H1 (cell line): ENCODE data around the gene DCAF17. TPM values are rescaled to one million over a fixed set of nuclear protein-coding genes. Genes with fewer than 3 reads are reported as not detected.

Experiments used
- CTCF ChIA-PET: fragments of 300-600 bp; sonication (Branson Sonifier 250); formaldehyde crosslinking; loops from one replicate; lab custom pipeline; 2021; ENCODE audit not compliant: partially characterized antibody; lab: Charles Lee
- POLR2A ChIA-PET: fragments of 300-600 bp; sonication (Branson Sonifier 250); formaldehyde crosslinking; loops from one replicate; lab custom pipeline; 2021; ENCODE audit warnings: inconsistent platforms; ENCODE audit not compliant: partially characterized antibody; lab: Charles Lee
- DNase-seq, 2 experiments: peaks; one replicate each; pipeline versions ENCODE4 v3.0.0 to v3.0.0-alpha.2; 2010 to 2022; ENCODE audit warnings: low spot score in 2 of 2, low read depth in 1 of 2, mixed read lengths in 1 of 2
- FAIRE-seq: peaks from 2 replicates; lab custom pipeline; 2011; peaks lifted over from hg19 to GRCh38; lab: Jason Lieb, UNC
- H2AFZ ChIP-seq: 2 replicates; pipeline ENCODE4 v1.8.1; 2012; ENCODE audit warnings: low read length, inconsistent platforms
- H2AK5ac ChIP-seq: 2 replicates; pipeline ENCODE4 v1.6.1; 2013; ENCODE audit warnings: low read depth, low read length
- H2BK120ac ChIP-seq: replicated peaks from 2 replicates; pipeline ENCODE3; 2013; ENCODE audit warnings: low read depth, low read length, inconsistent platforms
- H2BK12ac ChIP-seq: 2 replicates; pipeline ENCODE4 v1.6.1; 2013; ENCODE audit warnings: low read depth, low read length
- H2BK15ac ChIP-seq: 2 replicates; pipeline ENCODE4 v1.6.1; 2013; ENCODE audit warnings: low read length
- H2BK20ac ChIP-seq: 2 replicates; pipeline ENCODE4 v1.6.1; 2013; ENCODE audit warnings: low read length
- H2BK5ac ChIP-seq: 2 replicates; pipeline ENCODE4 v1.6.1; 2013; ENCODE audit warnings: low read depth, low read length
- H3K14ac ChIP-seq: 2 replicates; pipeline ENCODE4 v1.6.1; 2013; ENCODE audit warnings: inconsistent platforms; ENCODE audit not compliant: insufficient read length
- H3K18ac ChIP-seq: 2 replicates; pipeline ENCODE4 v1.6.1; 2013; ENCODE audit warnings: low read length; ENCODE audit errors: extremely low read depth
- H3K23ac ChIP-seq: 2 replicates; pipeline ENCODE4 v1.6.1; 2013; ENCODE audit warnings: inconsistent platforms; ENCODE audit not compliant: insufficient read length
- H3K23me2 ChIP-seq: 2 replicates; pipeline ENCODE4 v1.6.1; 2013; ENCODE audit warnings: low read depth, low read length
- H3K27ac ChIP-seq: 2 replicates; pipeline ENCODE4 v1.6.1; 2011; ENCODE audit warnings: low read depth, low read length, inconsistent platforms
- H3K27me3 ChIP-seq, 4 experiments: replicated peaks in 1 of 4; 1 replicate in 1 of 4; 2 replicates in 3 of 4; pipeline versions ENCODE4 v1.6.1 to v1.8.1; 2011 to 2013; ENCODE audit warnings: low read length in 3 of 4, mild to moderate bottlenecking in 3 of 4, inconsistent platforms in 2 of 4, mixed read lengths in 2 of 4, moderate library complexity in 1 of 4; ENCODE audit not compliant: control insufficient read depth in 3 of 4, insufficient read depth in 3 of 4; ENCODE audit errors: extremely low read depth in 1 of 4
- H3K36me3 ChIP-seq, 4 experiments: 2 replicates each; pipeline versions ENCODE4 v1.6.1 to v1.8.1; 2011 to 2013; ENCODE audit warnings: mild to moderate bottlenecking in 4 of 4, low read length in 3 of 4, moderate library complexity in 2 of 4, control low read depth in 1 of 4, inconsistent platforms in 1 of 4; ENCODE audit not compliant: insufficient read depth in 4 of 4, control insufficient read depth in 2 of 4
- H3K4ac ChIP-seq: replicated peaks from 2 replicates; pipeline ENCODE3; 2013; ENCODE audit warnings: low read length, low read depth, mixed read lengths, inconsistent platforms; ENCODE audit not compliant: insufficient read length
- H3K4me1 ChIP-seq, 4 experiments: replicated peaks in 1 of 4; 1 replicate in 1 of 4; 2 replicates in 3 of 4; pipeline versions ENCODE4 v1.6.1 to v1.8.1; 2011 to 2013; ENCODE audit warnings: low read length in 3 of 4, inconsistent platforms in 2 of 4, mixed read lengths in 1 of 4; ENCODE audit not compliant: insufficient read depth in 4 of 4, control insufficient read depth in 3 of 4
- H3K4me2 ChIP-seq, 2 experiments: 2 replicates each; pipeline versions ENCODE4 v1.6.1 to v1.8.1; 2011 to 2013; ENCODE audit warnings: low read depth in 2 of 2, low read length in 2 of 2, control low read depth in 1 of 2, inconsistent platforms in 1 of 2, mild to moderate bottlenecking in 1 of 2; ENCODE audit not compliant: insufficient read depth in 1 of 2
- H3K4me3 ChIP-seq, 4 experiments: fragments of 200-600, 300-600 bp in 1 of 4; sonication (generic), shearing (Covaris generic), sonication (Bioruptor Twin) in 1 of 4; 2 replicates each; pipeline versions ENCODE4 v1.5.1 to v1.8.1; 2011 to 2016; ENCODE audit warnings: low read length in 4 of 4, low read depth in 3 of 4, control low read depth in 2 of 4, inconsistent platforms in 2 of 4, mild to moderate bottlenecking in 2 of 4, mixed read lengths in 1 of 4, moderate library complexity in 1 of 4; ENCODE audit not compliant: insufficient read depth in 2 of 4; ENCODE audit errors: extremely low read depth in 1 of 4
- H3K56ac ChIP-seq: replicated peaks from 2 replicates; pipeline ENCODE3; 2013; ENCODE audit warnings: low read depth, mild to moderate bottlenecking, mixed read lengths, low read length, inconsistent platforms; ENCODE audit not compliant: insufficient read length
- H3K79me1 ChIP-seq: 2 replicates; pipeline ENCODE4 v1.6.1; 2013; ENCODE audit warnings: low read depth, low read length, control low read depth
- H3K79me2 ChIP-seq, 2 experiments: 2 replicates each; pipeline versions ENCODE4 v1.6.1 to v1.8.1; 2012 to 2013; ENCODE audit warnings: low read length in 2 of 2, mild to moderate bottlenecking in 2 of 2, inconsistent platforms in 1 of 2; ENCODE audit not compliant: insufficient read depth in 2 of 2, control insufficient read depth in 1 of 2
- H3K9ac ChIP-seq, 4 experiments: replicated peaks in 1 of 4; 1 replicate in 1 of 4; 2 replicates in 3 of 4; pipeline versions ENCODE4 v1.6.1 to v1.8.1; 2011 to 2013; ENCODE audit warnings: low read depth in 3 of 4, low read length in 3 of 4, control low read depth in 2 of 4, mild to moderate bottlenecking in 2 of 4, moderate library complexity in 2 of 4, inconsistent platforms in 1 of 4; ENCODE audit errors: extremely low read depth in 1 of 4
- H3K9me3 ChIP-seq, 2 experiments: 2 replicates each; pipeline versions ENCODE4 v1.6.1 to v1.8.1; 2012 to 2013; ENCODE audit warnings: mild to moderate bottlenecking in 2 of 2, moderate library complexity in 2 of 2, control low read depth in 1 of 2, inconsistent platforms in 1 of 2, low read depth in 1 of 2, low read length in 1 of 2, mixed read lengths in 1 of 2; ENCODE audit not compliant: insufficient read depth in 2 of 2
- H4K20me1 ChIP-seq, 2 experiments: replicated peaks in 1 of 2; 2 replicates each; pipeline versions ENCODE3 to v1.8.1; 2011 to 2013; ENCODE audit warnings: inconsistent platforms in 2 of 2, low read length in 2 of 2, mild to moderate bottlenecking in 1 of 2; ENCODE audit not compliant: insufficient read depth in 2 of 2, control insufficient read depth in 1 of 2
- H4K5ac ChIP-seq: 2 replicates; pipeline ENCODE4 v1.6.1; 2013; ENCODE audit warnings: low read length, low read depth, mixed read lengths, inconsistent platforms; ENCODE audit not compliant: insufficient read length
- H4K8ac ChIP-seq: 2 replicates; pipeline ENCODE4 v1.8.0; 2013; ENCODE audit warnings: mild to moderate bottlenecking, moderate library complexity, low read length, inconsistent platforms; ENCODE audit not compliant: insufficient read depth; ENCODE audit errors: extremely low read depth
- H4K91ac ChIP-seq: replicated peaks from 2 replicates; pipeline ENCODE3; 2013; ENCODE audit warnings: low read length, mixed read lengths, inconsistent platforms; ENCODE audit not compliant: insufficient read length
- CTCF ChIP-seq, 3 experiments: IDR thresholded peaks; 1 replicate in 2 of 3; 2 replicates in 1 of 3; pipeline versions ENCODE4 v1.5.1 to v1.6.1; 2011; ENCODE audit warnings: low read length in 3 of 3, mild to moderate bottlenecking in 3 of 3, inconsistent platforms in 2 of 3, low read depth in 1 of 3, moderate library complexity in 1 of 3; ENCODE audit not compliant: insufficient read depth in 1 of 3; ENCODE audit errors: control extremely low read depth in 1 of 3
- HDAC6 ChIP-seq: IDR thresholded peaks from one replicate; pipeline ENCODE4 v1.7.1; 2012; ENCODE audit warnings: low read depth, mild to moderate bottlenecking, inconsistent platforms, low read length, moderate library complexity
- SP1 ChIP-seq: IDR thresholded peaks from 2 replicates; pipeline ENCODE4 v1.6.1; 2011; ENCODE audit warnings: low read depth, low read length
- SUZ12 ChIP-seq: fragments of 200-600 bp; sonication (generic); IDR thresholded peaks from 2 replicates; pipeline ENCODE4 v1.6.1; 2012; ENCODE audit warnings: mild to moderate bottlenecking, inconsistent platforms, low read length, moderate library complexity, mixed read lengths
- WGBS, 2 experiments: shearing (Covaris generic) in 1 of 2; methylation state at CpG; one replicate each; pipeline versions ENCODE4 v1.1.6 to v1.1.7; 2013 to 2015; ENCODE audit warnings: low lambda C conversion rate in 2 of 2, mixed read lengths in 2 of 2, inconsistent platforms in 1 of 2, low coverage in 1 of 2, missing lambda C conversion rate in 1 of 2; ENCODE audit not compliant: insufficient replicate concordance in 2 of 2, insufficient coverage in 1 of 2, insufficient read length in 1 of 2; ENCODE audit errors: extremely low coverage in 1 of 2, missing lambda C conversion rate in 1 of 2; 5-methylcytosine and 5-hydroxymethylcytosine counted together
- polyA plus RNA-seq, 7 experiments: library from polyadenylated mRNA; depleted of rRNA in 3 of 7; stranded (reverse) in 5 of 7; unstranded in 2 of 7; fragments of >200 nt in 5 of 7; fragments of 200-250 nt in 2 of 7; gene quantifications; 1 replicate in 5 of 7; 2 replicates in 1 of 7; 4 replicates in 1 of 7; pipeline versions ENCODE4 v1.2.1 to v1.2.3, GENCODE V29; 2011 to 2013; ENCODE audit warnings: missing spikeins in 2 of 7, mixed read lengths in 2 of 7
- total RNA-seq: library from RNA; stranded (reverse); fragmentation: NEBNext Ultra II Directional; extraction: Animal tissue kit (Norgen Biotek cat#: 25700); gene quantifications from 2 replicates; pipeline ENCODE4 v1.2.1, GENCODE V29; 2021

The DCAF17 gene
- total and polyA plus RNA-seq, 2 of the 8 experiments (the other 6 are each of a cell fraction or from before 2014, with no cell fraction given), result 10.7 to 30.0 TPM

DNA sequence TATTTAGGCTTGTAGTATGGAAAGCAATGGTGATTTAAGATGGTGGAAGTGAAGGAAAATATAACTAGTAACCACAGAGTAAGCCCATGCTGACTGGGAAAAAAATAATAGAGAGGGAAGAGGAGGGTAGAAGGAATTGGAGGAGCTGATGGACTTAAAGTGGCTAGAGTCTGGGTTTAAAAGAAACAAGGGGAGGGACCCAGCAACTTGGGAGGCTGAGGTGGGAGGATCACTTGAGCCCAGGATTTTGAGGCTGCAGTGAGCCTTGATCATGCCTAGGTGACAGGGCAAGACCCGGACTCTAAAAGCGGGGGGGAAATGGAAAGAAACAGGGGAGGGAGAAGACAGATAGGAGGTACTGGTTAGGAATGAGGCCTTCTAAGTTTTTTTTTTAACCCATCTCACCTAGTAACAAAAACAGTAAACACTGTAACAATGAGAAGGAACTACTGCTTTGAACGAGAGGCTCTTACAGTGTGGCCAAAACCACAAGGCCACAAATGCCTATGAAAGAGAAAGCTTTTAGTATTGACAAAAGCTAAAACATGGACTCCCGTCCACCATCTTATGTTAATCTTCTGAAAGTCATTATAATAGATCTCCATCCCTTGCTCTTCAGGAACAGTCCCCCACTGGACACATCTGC lies 26.9 kb upstream of the DCAF17 start:
- FAIRE-seq, result no peak
- CTCF ChIA-PET, result interaction anchor here (0.6 to 1.7 kb wide), 3 partner anchors 9 to 1095 kb away, joined by 4 to 8 read pairs (median 4); no protein-coding TSS in a partner anchor

More for the DNA sequence above, 26.9 kb upstream of the DCAF17 start:
- Histone ChIP-seq H3K23me2 (no peaks in the 10 kb centered on the region), H3K14ac (no peak overlapping the region), H4K91ac (no peak overlapping the region), H3K56ac (no peak overlapping the region), H3K4me1 (peaks cover 0 to 9% (median 9%) of the 10 kb centered on the region in 4 experiments; a peak in 6 of 7 replicates), H2BK20ac (no peak overlapping the region), H3K23ac (no peak overlapping the region), H4K8ac (no peak overlapping the region), H2AK5ac (no peak overlapping the region), H2BK120ac (no peak overlapping the region), H3K4me2 (no peak overlapping the region), H3K9me3 (peaks cover 4 to 6% of the 10 kb centered on the region in 2 experiments; a peak in 3 of 4 replicates), H3K27me3 (no peaks in the 10 kb centered on the region), H4K5ac (no peak overlapping the region), H3K36me3 (peaks cover 0 to 4% (median 0%) of the 10 kb centered on the region in 4 experiments; a peak in 1 of 8 replicates), H2BK12ac (no peak overlapping the region), H3K79me2 (peaks cover 0 to 90% of the 10 kb centered on the region in 2 experiments; a peak in 3 of 4 replicates), H3K4ac (no peak overlapping the region), H3K27ac (no peak overlapping the region), H2BK15ac (no peak overlapping the region), H4K20me1 (no peaks in the 10 kb centered on the region), H3K18ac (no peak overlapping the region), H3K4me3 (no peak overlapping the region), H2BK5ac (no peak overlapping the region), H2AFZ (no peak overlapping the region), H3K79me1 (no peaks in the 10 kb centered on the region), H3K9ac (no peak overlapping the region)
- POLR2A ChIA-PET, result interaction anchor here (0.7 to 1.0 kb wide), 2 partner anchors 9 to 423 kb away, joined by 3 to 4 read pairs; no protein-coding TSS in a partner anchor
- 89% methylated on average over 4 of the region's 4 CpGs; no CpG with 5 or more reads in 1 of the 2 experiments for WGBS, 2 experiments
- TF ChIP-seq HDAC6, result no peak
- TF ChIP-seq SP1, result no peak
- TF ChIP-seq CTCF (IDR thresholded peaks at IDR 0.05; ENCODE audit: control extremely low read depth in 1 of 3, insufficient read depth in 1 of 3, low read depth in 1 of 3, low read length in 3 of 3), result no peak
- no peak for TF ChIP-seq SUZ12
- no peak for DNase-seq
